GM19099 (cell line): ENCODE results near the gene ATF1.

Experiments used
- POLR2A ChIP-seq: IDR thresholded peaks from 3 replicates; pipeline ENCODE4 v1.6.1; 2011; ENCODE audit warnings: low read depth; ENCODE audit not compliant: insufficient read length; ENCODE audit errors: extremely low read depth

ATF1 gene

DNA sequence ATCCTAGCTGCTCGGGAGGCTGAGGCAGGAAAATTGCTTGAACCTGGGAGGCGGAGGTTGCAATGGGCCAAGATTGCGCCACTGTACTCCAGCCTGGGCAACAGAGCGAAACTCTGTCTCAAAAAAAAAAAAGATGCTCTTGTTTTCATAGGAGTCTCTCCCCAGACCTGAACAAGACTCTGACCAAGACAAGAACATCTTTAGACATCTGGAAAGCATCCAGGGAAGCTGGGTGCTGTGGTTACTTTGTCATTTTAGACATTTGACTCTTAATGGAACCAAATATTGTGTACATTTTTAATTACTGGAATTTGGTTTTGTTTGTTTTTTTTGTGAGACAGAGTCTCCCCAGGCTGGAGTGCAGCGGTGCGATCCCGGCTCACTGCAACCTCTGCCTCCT lies 21.1 kb upstream of the ATF1 start:
- no peak for TF ChIP-seq POLR2A

DNA sequence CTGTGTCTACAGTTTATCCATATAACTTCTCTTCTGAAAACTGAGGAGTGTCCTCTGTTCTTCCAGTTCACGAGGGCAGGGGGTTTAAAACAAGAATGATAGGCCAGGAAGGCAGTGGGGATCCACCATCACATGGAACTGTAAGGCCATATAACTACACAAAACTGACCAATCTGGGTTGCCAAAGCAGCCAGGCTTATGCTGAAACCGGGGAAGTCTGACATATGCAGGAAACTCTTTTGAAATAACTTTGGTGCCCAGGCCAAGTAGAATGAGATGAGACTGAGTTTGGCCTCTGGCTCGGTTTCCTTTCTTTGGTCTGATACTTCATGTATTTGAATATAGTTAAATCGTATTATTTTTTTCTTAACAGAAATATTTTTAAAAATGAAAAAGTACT lies 18.0 kb upstream of the ATF1 start:
- no peak for TF ChIP-seq POLR2A

DNA sequence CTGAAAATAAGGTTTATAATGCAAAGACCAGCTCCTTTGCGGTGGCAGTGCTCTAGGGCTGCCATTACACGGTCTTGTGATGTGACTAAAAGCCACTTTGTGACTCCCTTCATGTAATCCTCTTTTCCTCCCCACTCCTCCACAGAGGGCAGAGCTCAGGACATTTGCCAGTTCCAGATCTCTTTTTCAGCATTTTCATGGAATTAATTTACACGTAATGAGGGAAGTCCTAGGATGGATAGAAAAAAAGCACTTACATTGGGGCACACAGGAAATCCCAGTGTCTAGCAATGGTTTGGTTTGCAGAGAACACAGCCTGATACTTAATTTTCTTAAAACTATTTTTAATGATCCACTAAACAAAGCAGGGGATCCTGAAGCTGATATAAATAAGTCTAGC lies 17.5 kb upstream of the ATF1 start:
- TF ChIP-seq POLR2A: no peak

DNA sequence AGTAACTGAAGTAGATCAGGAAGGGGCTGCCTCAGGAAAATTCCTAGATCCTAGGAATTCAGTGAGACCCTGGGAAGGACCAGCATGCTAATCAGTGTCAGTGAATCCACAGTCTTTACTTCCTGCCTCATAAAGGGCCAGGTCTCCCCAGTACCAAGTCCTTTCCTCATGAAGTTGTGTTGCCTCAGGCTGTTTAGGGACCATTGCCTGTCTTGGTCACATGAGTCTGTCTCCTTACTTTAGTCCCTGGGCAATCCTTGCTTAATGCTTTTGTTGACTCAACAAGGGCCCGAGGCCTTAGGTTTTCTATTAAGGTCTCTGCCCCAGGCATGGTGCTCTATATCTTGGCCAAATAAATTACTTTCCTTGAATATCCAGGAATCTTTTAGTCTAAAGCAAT lies 16.1 kb upstream of the ATF1 start:
- TF ChIP-seq POLR2A: no peak

- TF ChIP-seq POLR2A: no peak
Observed at GRCh38 chr12:50749459-50749882, 14.4 kb upstream of the ATF1 start.

GRCh38 chr12:50750366-50750765 lies 13.5 kb upstream of the ATF1 start:
- no peak for TF ChIP-seq POLR2A

- no peak for TF ChIP-seq POLR2A
Observed at GRCh38 chr12:50751948-50752721, 11.8 kb upstream of the ATF1 start.

DNA sequence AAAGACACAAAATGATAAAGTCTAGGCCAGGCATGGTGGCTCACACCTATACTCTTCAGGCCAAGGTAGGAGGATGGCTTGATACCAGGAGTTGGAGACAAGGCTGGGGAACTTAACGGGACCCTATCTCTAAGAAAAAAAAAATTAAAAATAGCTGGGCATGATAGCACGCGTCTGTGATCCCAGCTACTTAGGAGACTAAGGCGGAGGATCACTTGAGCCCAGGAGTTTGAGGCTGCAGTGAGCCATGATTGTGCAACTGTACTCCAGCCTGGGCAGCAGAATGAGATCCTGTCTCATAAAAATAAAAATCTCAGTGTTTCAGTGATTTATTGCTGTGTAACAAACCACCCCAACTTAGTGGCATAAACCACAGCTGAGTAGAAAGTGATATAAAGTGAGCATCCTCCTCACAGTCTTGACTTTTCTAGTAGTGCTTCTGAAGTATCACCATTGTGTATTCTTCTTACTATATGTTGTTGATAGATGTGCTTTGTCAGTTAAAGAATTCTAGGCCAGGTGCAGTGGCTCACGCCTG lies 10.6 kb upstream of the ATF1 start:
- TF ChIP-seq POLR2A: no peak

DNA sequence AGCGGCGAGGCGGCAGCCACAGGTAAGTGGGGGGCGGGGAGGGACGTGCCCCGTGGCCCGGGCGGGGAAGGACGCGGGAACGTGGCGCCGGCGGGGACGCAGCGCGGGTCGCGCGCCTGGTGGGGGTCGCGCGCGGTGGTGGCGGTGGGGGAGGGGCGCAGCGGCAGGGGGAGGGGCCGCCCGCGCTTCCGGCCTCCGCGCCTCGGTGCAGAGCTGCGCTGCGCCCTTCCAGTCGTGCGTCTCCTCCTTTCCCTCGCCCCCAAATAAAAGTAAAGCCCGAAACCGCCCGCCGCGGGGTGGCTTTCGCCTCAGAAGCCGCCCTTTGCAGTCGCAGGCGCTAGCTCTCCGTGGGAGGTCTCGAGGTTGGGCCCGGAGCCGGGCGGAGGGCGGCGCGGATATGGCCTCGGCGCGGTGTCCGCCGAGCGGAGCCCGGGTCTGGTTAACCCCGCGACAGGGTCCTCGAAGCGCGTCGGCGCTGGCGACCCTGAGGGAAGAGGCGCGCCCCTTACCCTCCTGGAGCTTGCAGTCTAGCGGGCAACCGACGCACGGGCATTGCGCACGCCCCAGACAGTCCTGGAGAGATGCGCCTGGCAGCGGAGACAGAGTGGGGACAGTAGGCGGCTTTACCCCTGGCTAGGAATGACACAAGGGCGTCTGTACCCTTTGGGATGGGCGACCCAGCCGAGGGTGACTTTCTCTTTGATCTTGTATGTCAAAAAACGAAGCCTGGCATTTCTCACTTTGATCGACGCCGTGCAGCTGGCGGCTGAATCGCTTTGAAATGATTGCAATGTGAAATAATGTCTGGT lies 589 bp downstream of the ATF1 start:
- peak; percentile 67 for TF ChIP-seq POLR2A

DNA sequence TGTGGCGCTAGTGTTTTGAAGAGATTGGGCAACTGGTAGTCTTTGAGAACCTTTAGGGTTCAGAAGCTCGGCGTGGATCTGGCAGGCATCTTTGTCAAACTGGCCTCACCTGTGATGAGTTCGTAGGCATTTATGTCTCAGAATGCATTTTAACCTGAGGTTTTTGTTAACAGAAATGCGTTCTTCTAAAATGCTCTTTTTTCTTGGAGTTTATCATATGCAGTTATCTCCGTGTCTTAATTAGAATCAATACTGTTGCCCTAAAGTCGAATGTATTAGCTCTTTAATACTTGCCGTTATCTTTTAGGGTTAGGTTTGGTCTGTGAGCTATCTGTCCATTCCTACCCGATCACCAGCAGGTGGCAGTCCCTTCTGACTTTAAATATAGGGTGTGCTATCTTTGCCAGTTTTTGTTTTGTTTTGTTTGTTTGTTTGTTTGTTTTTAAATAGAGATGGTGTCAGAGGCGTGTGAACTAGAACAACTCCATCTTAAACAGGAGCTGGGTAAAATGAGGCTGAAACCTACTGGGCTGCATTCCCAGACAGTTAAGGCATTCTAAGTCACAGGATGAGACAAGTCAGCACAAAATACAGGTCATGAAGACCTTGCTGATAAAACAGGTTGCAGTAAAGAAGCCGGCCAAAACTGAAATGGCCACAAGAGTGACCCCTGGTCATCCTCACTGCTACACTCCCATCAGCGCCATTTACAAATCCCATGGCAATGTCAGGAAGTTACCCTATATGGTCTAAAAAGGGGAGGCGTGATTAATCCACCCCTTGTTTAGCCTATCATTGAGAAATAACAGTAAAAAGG lies 1.4 kb downstream of the ATF1 start:
- no peak for TF ChIP-seq POLR2A

DNA sequence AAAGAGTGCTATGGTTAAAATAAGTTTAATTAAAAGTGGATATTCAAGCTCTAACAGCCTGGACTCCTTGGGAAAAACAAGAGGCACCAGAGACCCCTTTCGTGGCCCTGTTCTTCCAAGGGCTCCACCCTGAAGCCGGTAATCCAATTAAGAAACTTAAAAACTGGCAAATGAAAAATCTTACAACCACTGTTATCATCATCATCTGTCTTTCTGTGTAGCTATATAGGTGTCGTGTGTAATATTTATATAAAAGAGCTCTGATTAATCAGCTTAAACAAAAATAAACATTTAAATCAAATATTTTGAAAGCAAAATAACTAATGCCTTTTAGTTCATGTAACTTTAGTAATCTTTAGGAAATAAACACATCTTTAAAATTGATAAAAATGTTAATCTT lies 4.5 kb downstream of the ATF1 start:
- no peak for TF ChIP-seq POLR2A

DNA sequence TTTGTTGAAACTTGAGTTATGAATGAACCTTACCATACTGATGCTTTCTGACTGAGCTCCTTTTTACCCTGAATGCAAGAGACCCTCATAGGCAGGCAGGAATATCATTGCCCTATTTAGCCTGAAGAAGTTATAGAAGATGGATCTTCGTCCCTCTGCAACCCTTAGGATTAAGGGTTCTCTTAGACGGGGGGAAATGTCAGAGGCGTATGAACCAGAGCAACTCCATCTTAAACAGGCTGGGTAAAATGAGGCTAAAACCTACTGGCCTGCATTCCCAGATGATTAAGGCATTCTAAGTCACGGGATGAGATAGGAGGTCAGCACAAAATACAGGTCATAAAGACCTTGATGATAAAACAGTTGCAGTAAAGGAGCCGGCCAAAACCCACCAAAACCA lies 7.5 kb downstream of the ATF1 start:
- no peak for TF ChIP-seq POLR2A

DNA sequence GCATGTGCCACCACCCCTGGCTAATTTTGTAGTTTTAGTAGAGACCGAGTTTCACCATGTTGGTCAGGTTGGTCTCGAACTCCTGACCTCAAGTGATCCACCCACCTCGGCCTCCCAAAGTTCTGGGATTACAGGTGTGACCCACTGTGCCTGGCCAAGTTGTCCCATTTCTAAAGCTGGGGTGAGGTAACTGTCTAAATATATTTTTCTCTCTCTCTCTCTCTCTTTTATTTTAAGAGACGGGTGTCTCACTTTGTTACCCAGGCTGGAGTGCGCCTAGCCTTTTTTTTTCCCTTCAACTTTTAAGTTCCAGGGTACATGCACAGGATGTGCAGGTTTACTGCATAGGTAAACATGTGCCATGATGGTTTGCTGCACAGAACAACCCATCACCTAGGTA lies 8.6 kb downstream of the ATF1 start:
- TF ChIP-seq POLR2A: no peak

DNA sequence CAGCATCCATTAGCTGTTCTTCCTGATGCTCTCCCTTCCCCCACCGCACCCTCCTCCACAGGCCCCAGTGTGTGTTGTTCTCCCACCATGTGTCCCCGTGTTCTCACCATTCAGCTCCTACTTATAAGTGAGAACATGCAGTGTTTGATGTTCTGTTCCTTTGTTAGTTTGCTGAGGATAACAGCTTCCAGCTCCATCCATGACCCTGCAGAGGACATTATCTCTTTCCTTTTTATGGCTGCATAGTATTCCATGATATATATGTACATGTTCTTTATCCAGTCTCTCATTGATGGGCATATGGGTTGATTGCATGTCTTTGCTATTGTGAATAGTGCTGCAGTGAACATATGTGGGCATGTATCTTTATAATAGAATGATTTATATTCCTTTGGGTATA lies 9.0 kb downstream of the ATF1 start:
- TF ChIP-seq POLR2A: no peak

DNA sequence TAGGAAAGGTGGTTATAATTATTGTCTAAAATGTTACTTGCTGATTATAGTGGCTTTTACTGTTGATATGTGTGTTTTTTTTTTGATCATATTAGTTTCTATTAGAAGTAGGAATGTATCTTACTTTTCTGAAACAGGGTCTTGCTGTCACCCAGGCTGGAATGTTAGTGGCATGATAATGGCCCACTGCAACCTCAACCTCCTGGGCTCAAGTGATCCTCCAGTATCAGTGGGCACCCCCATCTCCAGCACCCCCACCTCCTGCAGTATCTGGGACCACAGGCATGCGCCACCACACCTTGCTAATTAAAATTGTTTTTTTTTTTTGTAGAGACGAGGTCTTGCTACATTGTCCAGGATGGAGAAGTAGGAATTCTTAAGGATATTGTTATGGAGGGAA lies 11.3 kb downstream of the ATF1 start:
- no peak for TF ChIP-seq POLR2A
